ENCODE data around the gene VWA5A. TPM values are rescaled to one million over a fixed set of nuclear protein-coding genes. Genes with fewer than 3 reads are reported as not detected.

Gene VWA5A
- total RNA-seq, 4 donors from 2014 or later = 10.1 to 72.5 (median 37.2) TPM

DNA sequence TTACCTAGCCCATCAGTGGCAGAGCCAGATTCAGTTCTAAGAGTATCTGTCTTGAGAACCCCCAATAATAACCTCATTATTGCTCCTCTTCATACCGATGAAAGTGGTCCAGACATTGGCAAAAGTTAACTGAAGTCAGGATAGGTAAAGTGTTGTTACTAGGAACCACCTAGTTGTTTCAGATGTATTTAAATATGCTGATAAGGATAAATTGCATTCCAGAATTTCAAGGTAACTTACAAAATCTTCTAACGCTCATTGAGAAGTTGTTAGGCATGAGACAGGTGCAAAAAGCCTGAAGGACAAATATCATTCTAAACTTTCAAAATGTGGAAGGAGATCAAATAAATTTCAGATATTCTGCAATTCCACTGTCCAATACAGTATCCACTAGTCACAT, 27.8 kb downstream of the VWA5A start:
- H3K36me3 ChIP-seq = peaks cover 0 to 40% (median 15%) of the 10 kb centered on the region in 4 donors
- no peak for DNase-seq
- TF ChIP-seq CTCF (IDR thresholded peaks at IDR 0.05) (no peak), POLR2A (IDR thresholded peaks at IDR 0.05) (no peak), POLR2AphosphoS5 (IDR thresholded peaks at IDR 0.05) (no peak), EP300 (IDR thresholded peaks at IDR 0.05; ENCODE audit: low read depth) (no peak)
- intact Hi-C loops (cut with DNase I; ENCODE audit: low total_unique reads) (no loop called here), in situ Hi-C loops (cut with MboI; ENCODE audit: low pct_ligation_motif_present in 1 of 4, low pct_unique_long_range_greater_than_20kb in 1 of 4, low sequenced_read_pairs in 3 of 4) (no loop called here)
- H3K27ac ChIP-seq = no peak overlapping the region
- no peaks in the 10 kb centered on the region for H3K4me1 ChIP-seq
- peaks cover 0 to 7% of the 10 kb centered on the region in 2 donors for H3K9me3 ChIP-seq
- no peak overlapping the region for H3K4me3 ChIP-seq
- H3K27me3 ChIP-seq = no peaks in the 10 kb centered on the region
- WGBS, 2 donors (ENCODE audit: low coverage in 1 of 2) = 86 to 100% methylated on average over 2 of the region's 2 CpGs

- DNase-seq = no peak
- WGBS, 2 donors (ENCODE audit: low coverage in 1 of 2) = 72 to 79% methylated on average over 2 of the region's 2 CpGs
- TF ChIP-seq POLR2A (IDR thresholded peaks at IDR 0.05) (no peak), EP300 (IDR thresholded peaks at IDR 0.05; ENCODE audit: low read depth) (no peak), POLR2AphosphoS5 (IDR thresholded peaks at IDR 0.05) (no peak), CTCF (IDR thresholded peaks at IDR 0.05) (no peak)
- in situ Hi-C loops (cut with MboI; ENCODE audit: low pct_ligation_motif_present in 1 of 4, low pct_unique_long_range_greater_than_20kb in 1 of 4, low sequenced_read_pairs in 3 of 4) = no loop called here
- H3K27ac ChIP-seq = no peak overlapping the region
- H3K9me3 ChIP-seq = no peaks in the 10 kb centered on the region
- H3K4me1 ChIP-seq = no peaks in the 10 kb centered on the region
- H3K36me3 ChIP-seq = peaks cover 0 to 22% (median under 1%) of the 10 kb centered on the region in 4 donors
- no peaks in the 10 kb centered on the region for H3K27me3 ChIP-seq
- intact Hi-C loops (cut with DNase I; ENCODE audit: low total_unique reads) = no loop called here
- no peak overlapping the region for H3K4me3 ChIP-seq
Observed at GRCh38 chr11:124147951-124148350, 32.7 kb downstream of the VWA5A start.

GRCh38 chr11:124150684-124151083, 35.4 kb downstream of the VWA5A start:
- intact Hi-C loops (cut with DNase I; ENCODE audit: low total_unique reads) (no loop called here), in situ Hi-C loops (cut with MboI; ENCODE audit: low pct_ligation_motif_present in 1 of 4, low pct_unique_long_range_greater_than_20kb in 1 of 4, low sequenced_read_pairs in 3 of 4) (no loop called here)
- Histone ChIP-seq H3K27ac (no peak overlapping the region), H3K4me1 (no peaks in the 10 kb centered on the region), H3K36me3 (peaks cover 0 to under 1% (median 0%) of the 10 kb centered on the region in 4 donors), H3K4me3 (no peak overlapping the region), H3K27me3 (no peaks in the 10 kb centered on the region), H3K9me3 (no peaks in the 10 kb centered on the region)
- no peak for DNase-seq
- no peak for TF ChIP-seq POLR2A (IDR thresholded peaks at IDR 0.05)
- no peak for TF ChIP-seq CTCF (IDR thresholded peaks at IDR 0.05)
- no peak for TF ChIP-seq EP300 (IDR thresholded peaks at IDR 0.05; ENCODE audit: low read depth)
- WGBS, 2 donors (ENCODE audit: low coverage in 1 of 2) = 75 to 76% methylated on average over 2 to 5 of the region's 5 CpGs

DNA sequence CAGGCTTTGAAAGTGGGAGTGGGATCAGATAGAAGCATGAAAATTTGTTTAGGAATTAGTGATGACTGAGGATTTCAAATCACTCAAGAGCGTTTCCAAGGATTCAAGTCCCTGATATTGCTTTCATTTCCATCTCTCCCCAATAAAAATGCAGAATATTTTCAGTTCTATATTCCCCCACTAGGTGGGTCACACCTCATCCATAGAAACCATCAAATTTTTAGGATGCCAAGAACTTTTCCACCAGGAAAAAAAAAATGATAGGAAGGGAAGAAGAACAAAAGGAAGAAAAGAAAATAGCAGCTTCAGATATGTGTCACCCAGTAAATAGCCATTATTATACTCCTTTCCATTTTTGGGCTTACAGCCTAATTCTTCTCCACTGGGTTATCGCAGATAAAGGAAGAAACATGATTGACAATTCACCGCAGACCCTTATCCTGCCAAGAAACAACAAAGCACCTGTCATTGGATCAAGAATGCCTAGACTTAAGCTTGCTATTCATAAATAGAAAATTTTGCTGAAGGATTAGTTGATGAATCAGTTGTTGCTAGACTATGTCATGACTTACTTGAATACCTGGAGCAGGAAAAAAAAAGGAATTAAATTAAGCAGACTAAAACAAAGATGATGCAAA, 37.6 kb downstream of the VWA5A start:
- in situ Hi-C loops (cut with MboI; ENCODE audit: low pct_ligation_motif_present in 1 of 4, low pct_unique_long_range_greater_than_20kb in 1 of 4, low sequenced_read_pairs in 3 of 4) (no loop called here), intact Hi-C loops (cut with DNase I; ENCODE audit: low total_unique reads) (no loop called here)
- Histone ChIP-seq H3K4me1 (no peaks in the 10 kb centered on the region), H3K36me3 (no peaks in the 10 kb centered on the region), H3K4me3 (no peak overlapping the region), H3K9me3 (no peaks in the 10 kb centered on the region), H3K27ac (no peak overlapping the region), H3K27me3 (no peaks in the 10 kb centered on the region)
- 88 to 94% methylated on average over 3 of the region's 3 CpGs for WGBS, 2 donors (ENCODE audit: low coverage in 1 of 2)
- TF ChIP-seq POLR2AphosphoS5 (IDR thresholded peaks at IDR 0.05) = no peak
- TF ChIP-seq EP300 (IDR thresholded peaks at IDR 0.05; ENCODE audit: low read depth) = no peak
- TF ChIP-seq POLR2A (IDR thresholded peaks at IDR 0.05) = no peak
- no peak for TF ChIP-seq CTCF (IDR thresholded peaks at IDR 0.05)
- DNase-seq = no peak
